DMS114 treated with DMSO at 0.1 percent for 48 hours (cell line): ENCODE results near the gene DHRS1.
A peak's percentile ranks its signal among the peaks of the same experiment; 100 is the strongest.
"Not testable (repeated sequence)": the region's sequence is repeated elsewhere in the genome, so short reads cannot be mapped to it uniquely, and the experiment has no call there.

Source experiments
- DNase-seq: peaks from one replicate; lab custom pipeline; 2025; ENCODE audit not compliant: unreplicated experiment; lab: John Stamatoyannopoulos, UW

Gene DHRS1

GRCh38 chr14:24252289-24253124, 47.1 kb downstream of the DHRS1 start:
- DNase-seq, result no peak

- no peak for DNase-seq
Observed at GRCh38 chr14:24251880-24252288, 47.7 kb downstream of the DHRS1 start.

GRCh38 chr14:24250354-24250753, 49.2 kb downstream of the DHRS1 start:
- DNase-seq, result no peak

- no peak for DNase-seq
Observed at GRCh38 chr14:24249230-24250021, 50.2 kb downstream of the DHRS1 start.

- no peak for DNase-seq
Observed at GRCh38 chr14:24247422-24247821, 52.2 kb downstream of the DHRS1 start.

GRCh38 chr14:24246765-24247212, 52.8 kb downstream of the DHRS1 start:
- no peak for DNase-seq

- not testable (repeated sequence) for DNase-seq
Observed at GRCh38 chr14:24245350-24245749, 54.2 kb downstream of the DHRS1 start.

- no peak for DNase-seq
Observed at GRCh38 chr14:24243336-24243836, 56.2 kb downstream of the DHRS1 start.

GRCh38 chr14:24241829-24242443, 57.6 kb downstream of the DHRS1 start:
- DNase-seq, result peak; percentile 94
